Activated CD4-positive, CD25-positive, alpha-beta regulatory T cell treated with anti-CD3 and anti-CD28 coated beads, Interleukin-2, amount 50 U/mL, for 24 hours (primary cell): ENCODE results near the gene PARN.
A peak's percentile ranks its signal among the peaks of the same experiment; 100 is the strongest.

ENCODE experiments used
- ATAC-seq, 2 donors: fragments of 150-1000 bp; cut with Tn5 transposase; one replicate each; pipeline ENCODE4 v1.10.0; 2021; ENCODE audit warnings: mild to moderate bottlenecking in 1 of 2, moderate library complexity in 1 of 2

Gene PARN

DNA sequence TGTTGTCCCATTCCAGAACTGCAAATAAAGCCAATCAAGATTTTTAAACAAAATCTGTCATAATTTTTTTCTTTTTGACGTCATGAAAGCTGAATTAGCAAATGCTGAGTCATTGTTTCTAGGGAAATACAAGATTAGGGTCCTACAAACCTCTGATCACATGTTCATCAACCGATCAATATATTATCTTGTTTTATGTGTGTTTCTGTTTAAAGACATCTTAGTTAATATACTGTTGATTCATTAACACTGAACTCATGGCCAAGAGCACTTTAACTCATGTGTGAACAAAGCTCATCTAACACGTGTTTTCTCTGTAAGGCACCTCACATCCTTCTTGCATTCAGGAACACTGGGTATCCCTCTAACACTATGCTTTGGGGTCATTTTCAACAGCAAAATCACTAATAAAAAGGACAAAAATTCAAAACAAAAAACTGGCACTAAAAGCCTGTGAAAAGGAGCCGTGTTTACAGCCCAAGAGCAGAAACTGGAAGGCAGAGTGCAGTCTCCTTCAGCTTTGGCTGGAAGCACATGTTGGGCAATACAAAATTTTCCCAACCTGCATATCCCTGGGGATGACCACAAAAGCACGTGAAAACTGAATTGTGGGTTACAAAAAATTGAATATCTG, 102.5 kb downstream of the PARN start:
- no peak for ATAC-seq

DNA sequence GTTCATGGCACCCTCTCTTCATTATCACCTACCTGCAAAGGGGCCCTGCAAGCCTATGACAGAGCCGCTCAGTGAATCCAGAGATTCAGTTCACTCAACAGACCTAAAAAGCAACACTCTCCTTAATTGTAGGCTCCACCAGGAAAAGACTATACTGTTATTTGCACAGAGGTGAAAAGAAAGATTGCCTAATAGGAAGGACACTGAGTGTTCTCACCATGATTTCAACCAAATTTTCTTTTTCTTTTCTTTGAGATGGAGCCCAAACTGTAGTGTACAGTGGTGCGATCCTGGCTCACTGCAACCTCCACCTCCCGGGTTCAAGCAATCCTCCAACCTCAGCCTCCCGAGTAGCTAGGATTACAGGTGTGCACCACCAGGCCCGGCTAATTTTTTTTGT, 104.5 kb downstream of the PARN start:
- ATAC-seq, result no peak

DNA sequence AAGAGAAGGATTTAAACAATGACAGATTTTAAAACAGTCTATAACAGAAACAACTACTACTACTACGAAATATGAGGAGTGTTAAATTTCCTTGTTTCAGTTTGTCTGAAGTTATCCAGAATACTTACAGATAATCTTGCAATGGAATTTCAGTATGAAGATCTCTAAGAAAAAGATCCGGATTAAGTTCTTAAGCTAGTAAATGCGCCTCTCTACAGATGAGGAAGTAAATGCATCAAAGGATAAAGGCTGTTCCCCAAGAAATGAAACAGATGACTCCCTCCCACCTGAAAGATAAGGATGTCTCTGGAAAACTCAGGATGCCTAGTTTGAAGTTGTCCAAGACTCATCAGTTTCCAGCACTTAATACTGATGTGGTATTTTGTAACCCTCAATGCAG, 105.1 kb downstream of the PARN start:
- ATAC-seq, result no peak

DNA sequence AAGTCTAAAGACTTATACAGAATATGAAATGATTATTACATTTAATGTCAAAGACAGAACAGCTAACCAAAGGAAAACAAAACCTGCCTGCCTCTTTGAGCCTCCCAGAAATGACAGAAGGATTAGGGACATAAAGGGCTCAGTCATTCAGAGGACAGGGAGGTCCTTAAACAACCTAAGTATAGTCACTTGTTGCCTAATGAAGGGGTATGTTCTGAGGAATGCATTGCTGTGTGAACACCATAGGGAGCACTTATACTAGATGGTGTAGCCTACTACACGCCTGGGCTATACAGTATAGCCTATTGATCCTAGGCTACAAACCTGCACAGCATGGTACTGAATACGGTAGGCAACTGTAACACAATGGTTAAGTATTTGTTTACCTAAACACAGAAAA, 106.4 kb downstream of the PARN start:
- no peak for ATAC-seq

DNA sequence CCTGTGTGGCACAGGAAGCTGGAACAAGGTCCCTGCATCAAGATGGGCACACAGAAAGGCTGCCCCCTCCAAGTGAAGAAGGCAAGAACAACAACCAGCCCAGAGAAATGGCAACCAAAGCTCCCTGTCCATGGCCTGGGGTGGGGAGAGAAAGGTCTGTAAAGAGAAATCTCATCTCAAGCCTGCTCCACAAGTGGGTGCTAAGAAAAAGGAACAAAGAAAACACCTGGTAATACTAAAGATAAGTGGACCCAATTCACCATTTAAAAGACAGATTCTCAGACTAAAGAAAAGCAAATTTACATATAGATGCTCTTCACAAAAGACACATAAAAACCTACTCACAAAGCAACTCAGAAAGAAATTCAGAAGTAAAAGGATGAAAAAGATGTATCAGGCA, 107.4 kb downstream of the PARN start:
- no peak for ATAC-seq

DNA sequence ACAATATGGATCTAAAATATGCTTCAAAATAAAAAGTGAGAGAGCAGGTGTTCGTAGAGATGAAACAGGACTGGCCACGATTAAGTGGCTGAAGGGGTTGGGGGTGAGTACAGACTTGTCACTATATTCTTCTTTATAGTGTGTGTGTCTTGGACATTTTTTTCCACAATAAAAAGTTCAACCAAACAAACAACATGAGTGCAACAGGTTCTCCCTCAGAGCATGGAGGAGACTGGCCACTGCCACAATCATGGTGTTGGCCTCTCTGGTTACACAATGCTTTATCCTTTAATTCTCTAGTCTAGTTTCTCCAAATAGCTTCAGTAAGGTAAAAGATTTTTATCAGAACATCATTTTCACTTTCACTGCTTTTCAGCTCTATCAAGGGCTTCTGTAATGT, 109.3 kb downstream of the PARN start:
- ATAC-seq, result no peak

DNA sequence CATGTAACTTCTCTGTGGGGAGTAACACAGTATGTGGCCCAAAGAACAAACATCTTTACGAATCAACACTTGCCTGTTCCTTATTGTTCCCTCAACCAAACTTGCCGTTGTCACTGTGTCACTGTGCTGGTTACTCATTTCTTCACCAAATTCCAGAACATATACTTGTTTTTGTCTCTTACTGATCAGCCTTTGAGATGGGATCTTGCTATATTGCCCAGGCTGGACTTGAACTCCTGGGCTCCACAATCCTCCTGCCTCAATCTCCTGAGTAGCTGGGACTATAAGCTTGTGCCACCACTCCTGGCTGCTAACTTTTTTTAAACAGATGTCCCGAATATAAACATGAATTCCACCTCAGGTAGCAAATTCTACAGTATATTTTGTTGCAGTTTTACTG, 115.1 kb downstream of the PARN start:
- ATAC-seq, result no peak

DNA sequence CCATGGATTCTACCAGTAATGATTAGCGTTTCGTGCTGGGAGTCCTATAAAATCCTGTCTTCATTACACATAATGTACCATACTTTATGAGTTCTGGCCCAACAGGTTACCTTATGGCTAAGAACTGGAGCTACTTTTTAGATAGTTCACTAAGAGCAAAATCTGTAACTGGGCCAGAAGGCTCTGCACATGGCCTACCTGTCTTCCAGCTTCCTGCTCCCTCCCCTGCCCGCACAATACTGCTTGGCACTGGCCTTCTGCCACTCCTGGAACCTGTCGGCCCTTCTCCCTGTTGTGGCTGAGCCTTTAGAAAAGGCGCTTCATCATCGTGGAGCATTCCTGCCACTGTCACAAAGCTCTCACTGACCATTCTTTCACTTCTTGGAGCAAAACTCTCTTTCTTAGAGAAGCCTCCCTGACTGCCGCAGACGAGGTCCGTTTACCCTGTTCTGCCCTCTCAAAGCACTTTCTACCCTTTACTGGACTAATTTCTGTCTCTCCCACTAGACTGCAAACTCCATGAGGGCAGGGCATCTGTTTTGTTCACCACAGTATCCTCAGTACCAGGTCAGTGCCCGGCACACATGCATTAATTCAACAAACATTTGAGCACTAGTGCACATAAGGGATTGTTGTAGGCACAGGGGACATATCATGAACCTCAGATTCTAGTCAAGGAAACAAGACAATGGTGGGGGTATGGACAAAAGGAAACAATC, 116.5 kb downstream of the PARN start:
- ATAC-seq, result no peak

DNA sequence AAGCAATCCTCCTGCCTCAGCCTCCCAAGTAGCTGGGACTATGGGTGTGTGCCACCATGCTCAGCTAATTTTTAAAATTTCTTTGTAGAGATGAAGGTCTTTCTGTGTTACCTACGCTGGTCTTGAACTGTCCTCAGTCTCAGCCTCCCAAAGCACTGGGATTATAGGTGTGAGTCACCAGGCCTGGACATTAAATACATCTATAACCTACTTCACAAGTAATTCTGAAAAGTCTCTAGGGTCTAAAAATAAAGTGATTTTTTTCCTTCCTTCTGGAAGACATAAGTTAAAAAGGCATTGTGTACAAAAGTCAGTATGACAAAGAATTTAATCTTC, 118.3 kb downstream of the PARN start:
- no peak for ATAC-seq

DNA sequence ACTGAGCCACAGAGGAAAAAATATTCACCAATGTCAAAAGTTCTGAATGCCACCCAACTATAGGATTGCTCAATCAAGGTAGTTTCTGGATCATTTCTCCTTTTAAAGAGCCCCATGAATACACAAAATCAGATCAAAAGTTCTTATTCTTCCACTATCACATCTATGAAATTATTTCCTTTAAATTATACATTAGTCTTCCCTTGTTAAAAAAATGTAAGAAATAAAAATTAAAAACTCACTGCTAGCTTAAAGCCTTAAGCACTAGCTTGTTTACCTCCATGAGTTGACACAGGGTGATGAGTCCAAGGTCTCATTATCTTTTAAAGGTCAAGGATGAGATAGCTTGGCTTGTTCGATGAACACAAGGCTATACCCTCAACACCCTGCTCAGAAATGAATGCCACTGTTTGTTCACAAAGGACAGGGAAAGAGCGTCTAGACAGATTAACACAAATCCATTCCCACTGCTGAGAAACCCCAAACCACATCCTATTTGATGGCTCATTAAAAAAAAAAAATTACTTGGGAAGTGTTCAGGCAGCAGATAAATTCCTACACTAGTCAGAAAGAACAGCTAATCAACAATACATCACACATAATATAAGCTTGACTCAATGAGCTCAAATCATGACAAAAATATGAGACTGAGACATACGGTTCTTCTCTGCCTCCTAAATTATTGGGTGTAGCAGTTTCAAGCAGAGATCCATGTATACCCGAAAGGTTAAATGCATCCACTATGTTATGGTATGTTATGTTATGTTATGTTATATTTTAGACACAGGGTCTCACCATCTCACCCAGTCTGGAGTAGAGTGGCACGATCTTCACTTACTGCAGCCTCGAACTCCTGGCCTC, 118.9 kb downstream of the PARN start:
- ATAC-seq, result no peak

DNA sequence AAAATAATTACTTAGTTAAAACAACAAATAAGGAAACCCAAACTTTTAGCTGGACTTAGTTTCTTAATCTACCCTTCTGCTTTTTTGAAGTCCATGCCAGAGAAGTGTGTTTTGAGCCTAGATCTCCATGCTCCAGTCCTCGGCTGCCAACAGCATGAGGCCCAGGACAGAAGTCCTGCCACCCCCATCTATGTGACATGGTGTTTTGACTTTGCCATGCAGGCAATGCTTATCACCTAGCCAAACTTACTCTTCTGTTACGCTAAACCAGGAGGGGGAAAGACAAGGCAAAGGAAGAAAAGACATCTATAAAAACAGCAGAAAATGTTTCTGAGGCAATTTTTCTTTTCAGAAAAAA, 119.5 kb downstream of the PARN start:
- no peak for ATAC-seq

DNA sequence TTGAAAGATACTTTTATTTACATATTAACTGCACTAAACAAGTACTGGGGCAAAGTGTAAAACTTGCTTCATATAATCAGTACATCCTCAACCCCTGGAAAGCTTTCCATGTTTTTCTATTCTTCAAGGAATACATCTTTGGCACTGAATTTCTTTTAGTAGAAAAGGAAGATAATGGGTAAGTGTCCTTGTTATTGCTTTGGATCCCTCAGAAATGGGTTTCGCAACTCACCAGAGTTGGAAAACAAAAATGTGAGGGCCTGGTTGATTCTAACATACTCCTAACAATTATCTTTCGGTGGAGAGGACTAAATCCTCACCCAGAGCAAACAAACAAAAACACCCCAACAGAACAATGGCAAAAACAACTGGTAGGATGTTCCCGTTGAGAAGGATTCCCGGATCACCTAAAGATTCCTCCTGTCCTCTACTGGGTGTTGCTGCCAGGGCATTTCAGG, 120.4 kb downstream of the PARN start:
- ATAC-seq, result no peak

DNA sequence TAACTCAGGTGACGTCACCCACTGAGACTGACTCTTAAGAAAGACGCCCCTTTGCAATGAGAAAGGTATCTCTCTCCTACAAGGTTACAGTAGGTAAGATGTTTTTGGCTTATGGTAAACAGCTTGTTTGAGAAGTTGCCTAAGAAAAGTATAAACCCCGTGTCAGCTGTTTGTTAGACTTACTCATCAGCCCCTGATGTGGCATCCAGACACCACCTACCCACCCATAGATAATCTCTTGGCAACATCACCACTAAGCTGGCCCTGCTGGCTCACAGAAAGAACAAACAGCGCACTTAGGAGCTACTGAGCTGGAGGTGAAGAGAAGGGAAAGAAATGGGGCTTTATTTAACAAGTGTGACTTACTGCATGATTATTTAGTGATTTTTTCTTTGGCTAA, 121.0 kb downstream of the PARN start:
- ATAC-seq, result no peak

DNA sequence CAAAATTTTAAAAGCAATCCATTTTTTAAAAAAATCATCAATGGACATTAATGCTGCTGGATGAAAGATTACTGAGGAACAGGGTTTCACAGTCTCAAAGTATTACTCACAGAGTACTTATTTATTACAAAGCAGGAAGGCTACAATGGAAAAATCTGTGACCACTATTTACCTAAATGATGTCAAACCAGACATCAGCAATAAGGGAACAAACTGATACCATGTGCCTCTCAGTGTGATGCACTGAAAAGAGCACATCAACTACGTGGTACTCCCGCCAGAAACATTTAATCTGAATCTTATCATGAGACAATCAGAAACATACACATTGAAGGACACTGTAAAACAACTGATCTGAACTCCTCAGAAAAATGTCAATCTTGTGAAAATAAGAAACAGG, 124.2 kb downstream of the PARN start:
- no peak for ATAC-seq

DNA sequence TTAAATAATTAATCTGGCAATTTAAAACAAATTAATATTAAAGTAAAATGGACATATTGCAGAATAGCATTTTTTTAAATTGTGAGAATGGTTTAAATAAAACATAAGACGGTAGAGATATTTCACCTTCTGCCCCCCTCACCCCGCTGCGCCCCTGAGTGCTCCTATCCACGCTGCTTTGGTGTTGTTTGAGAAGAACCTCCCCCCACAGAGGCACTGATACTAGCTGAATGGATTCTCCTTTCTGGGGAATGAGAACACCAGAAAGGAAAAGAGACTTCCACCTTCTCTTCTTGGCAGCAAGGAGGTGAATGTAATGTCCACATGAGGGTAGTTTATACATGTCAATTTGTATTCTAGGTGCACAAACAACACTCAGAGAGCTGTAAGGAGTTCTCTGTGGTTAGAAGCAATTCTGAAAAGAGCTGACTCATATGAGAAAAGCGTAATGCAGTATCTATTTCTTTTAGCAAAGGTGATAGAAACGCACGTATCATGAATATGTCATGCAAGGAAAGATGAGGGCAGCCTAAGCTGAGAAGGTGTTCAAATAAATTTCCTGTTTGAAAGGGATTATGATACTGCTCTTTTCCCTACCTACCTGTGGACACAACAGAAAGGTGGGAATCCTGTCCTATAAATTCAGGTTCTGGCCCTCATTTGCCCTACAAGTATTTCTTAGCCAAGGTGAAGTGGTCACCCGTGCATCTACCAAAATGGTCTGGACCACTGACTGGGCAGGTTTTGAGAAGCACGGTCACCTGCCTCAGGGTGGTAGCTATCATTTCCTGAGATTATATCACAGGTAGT, 126.9 kb downstream of the PARN start:
- peak; percentile 67 to 88 for ATAC-seq

DNA sequence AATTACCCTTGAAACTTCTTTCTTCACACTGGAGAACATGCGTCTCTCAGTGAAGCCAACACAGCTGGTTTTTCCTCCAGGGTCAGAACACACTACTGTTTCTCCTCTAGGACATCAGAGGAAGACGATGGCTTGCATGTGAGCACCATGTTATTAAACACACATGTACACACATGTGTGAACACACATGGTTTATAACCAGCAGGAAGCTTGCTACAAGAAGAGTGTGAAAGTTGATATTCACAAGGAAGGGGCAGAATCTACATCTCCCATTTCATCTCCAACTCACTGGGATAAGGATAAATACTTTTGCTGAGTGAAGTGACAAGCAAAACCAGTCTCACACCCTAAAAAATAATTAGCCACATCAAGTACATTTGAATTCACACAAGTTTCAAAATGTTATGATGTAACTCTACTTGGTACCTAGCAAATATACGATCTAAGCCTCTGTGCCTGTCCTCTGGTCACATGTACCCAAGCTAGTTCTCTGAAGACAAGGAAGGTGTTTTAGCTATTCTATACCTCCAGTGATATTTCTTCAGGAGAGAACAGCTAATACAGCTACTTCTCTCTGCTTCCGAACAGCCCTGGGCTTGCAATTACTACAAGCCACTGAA, 127.7 kb downstream of the PARN start:
- no peak for ATAC-seq

DNA sequence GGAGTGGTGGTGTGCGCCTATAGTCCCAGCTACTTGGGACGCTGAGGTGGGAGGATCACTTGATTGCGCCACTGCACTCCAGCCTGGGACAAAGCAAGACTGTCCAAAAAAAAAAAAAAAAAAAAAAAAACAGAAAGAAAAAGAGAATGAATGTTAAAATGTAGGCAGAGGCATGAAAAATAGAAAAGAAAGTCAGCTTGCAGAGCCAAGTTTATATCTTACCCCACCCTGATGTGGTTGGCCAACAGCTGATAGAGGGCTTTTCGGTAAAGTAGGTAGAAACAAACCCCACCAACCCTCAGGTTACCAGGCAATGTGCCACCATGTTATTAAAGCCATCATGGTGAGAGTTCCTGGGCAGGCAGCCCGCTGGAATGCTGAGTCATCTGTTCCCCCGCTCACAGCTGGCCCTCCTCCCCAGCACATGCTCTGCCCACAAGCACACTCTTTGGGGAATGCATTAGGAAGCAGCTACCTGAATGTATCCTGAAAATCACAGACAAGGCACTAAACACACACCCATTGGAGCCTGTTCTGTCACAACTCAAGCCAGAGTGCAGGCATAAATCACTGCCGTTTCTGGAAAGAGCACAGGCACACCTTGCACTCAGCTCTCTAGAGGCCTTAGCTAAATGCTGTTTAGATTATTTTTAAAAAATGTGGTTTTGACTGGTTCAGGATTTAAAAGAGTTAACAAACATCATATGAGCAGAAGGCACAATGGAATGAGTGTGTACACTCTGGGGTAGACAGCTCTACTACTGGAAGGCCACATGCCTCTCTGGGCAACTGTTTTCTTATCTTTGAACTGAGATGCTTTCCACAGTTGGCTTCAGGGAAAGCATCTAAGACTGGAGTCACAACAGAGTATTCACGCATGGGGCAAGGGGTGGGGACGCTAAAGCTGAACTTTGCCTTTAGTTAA, 128.5 kb downstream of the PARN start:
- no peak for ATAC-seq

DNA sequence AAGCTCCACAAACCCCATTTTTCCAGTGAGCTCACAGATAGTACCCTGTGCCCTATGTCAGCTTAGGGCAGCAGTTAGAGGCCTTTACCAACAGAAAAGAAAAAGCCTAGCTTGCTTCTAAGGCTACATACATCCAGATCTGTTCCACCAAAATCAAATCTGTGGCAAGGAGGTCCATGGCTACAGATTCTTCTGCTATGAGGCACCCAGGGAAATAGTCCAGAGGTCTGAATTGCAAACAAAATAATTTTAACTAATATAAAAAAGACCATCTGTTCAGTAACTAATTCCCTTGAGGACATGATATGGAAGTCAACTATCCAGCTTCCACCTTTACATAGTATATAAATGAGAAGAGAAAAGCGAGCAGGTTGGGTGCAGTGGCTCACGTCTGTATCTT, 129.3 kb downstream of the PARN start:
- ATAC-seq, result no peak

DNA sequence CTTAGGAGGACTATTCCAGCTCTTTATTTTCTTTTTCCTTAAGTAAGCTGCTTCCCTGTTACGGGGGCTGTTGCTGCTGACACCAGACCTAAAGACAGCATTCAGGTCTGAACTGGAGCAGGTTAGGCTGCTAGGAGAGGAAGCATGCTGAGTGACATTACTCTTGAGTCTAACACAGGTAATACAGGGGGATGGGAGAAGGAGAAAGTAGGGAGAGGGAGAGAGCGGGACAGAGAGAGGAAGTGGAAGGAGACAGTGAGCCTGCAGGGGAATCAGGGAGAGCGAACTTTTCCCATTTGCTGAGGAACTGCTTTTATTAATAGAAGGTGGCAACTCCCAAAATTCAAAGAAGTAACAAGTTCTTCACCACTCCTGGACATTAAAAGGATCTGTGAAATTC, 130.9 kb downstream of the PARN start:
- ATAC-seq, result no peak

DNA sequence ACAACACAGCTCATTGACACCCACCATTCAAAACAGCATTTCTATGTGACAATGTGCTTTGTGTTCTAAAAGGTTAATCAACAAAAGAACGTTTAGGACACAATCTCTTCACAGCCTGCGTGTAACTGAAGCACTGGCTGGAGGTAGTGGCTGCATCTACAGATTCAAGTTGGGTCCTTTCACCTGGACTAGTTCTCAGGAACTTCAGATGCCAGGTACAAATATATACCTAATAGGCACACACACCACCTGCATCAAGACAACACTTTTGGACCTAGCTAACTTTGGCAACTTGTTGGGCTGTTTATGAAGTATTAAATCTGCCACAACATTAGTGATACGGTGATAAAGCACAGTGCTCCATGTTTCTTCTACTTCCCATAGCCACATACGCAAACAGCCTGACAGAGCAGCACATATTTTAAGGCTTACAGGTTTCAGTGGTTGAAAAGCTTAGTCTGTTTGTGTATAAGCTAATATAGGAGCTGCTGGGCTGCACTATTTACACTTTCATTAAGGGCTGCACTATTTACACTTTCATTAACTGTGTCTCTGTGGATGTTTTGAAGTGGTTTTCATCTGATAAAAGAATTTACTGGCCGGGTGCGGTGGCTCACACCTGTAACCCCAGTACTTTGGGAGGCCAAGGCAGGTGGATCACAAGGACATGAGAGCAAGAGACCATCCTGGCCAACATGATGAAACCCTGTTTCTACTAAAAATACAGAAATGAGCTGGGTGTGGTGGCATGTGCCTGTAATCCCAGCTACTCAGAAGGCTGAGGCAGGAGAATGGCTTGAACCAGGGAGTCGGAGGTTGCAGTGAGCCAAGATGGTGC, 132.6 kb downstream of the PARN start:
- no peak for ATAC-seq

DNA sequence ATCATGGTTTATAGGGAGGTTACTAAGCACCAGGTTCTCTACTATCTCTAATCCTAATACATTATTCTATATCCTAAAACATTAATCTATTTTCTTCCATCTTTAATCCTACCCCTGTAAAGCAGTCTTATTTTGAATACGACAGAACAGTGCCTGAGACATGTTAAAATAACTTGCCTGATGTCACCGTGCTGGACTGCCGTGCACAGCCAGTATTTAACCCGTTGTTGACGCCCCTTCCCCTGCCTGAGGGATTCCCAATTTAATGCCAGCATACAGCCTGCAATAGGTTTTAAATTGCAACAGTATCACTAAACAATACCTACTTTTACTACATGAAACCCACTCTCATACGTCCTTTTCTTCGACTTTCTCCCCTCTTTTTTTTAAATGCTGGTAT, 133.3 kb downstream of the PARN start:
- ATAC-seq, result no peak
